NCI-H1105 treated with DMSO at 0.1 percent for 48 hours (cell line): ENCODE measurements around the gene IL18BP.

Experiments
- DNase-seq: peaks from one replicate; lab custom pipeline; 2025; lab: John Stamatoyannopoulos, UW

The IL18BP gene

GRCh38 chr11:72012897-72013721 lies 14.4 kb downstream of the IL18BP start:
- no peak for DNase-seq

GRCh38 chr11:72013765-72014711 lies 15.3 kb downstream of the IL18BP start:
- no peak for DNase-seq

GRCh38 chr11:72014761-72015320 lies 16.1 kb downstream of the IL18BP start:
- DNase-seq, result no peak

- no peak for DNase-seq
Observed at GRCh38 chr11:72015511-72016061, 16.9 kb downstream of the IL18BP start.

- DNase-seq, result no peak
Observed at GRCh38 chr11:72018171-72018570, 19.5 kb downstream of the IL18BP start.

GRCh38 chr11:72023335-72023734 lies 24.6 kb downstream of the IL18BP start:
- no peak for DNase-seq

GRCh38 chr11:72024069-72024754 lies 25.5 kb downstream of the IL18BP start:
- DNase-seq, result no peak

GRCh38 chr11:72026090-72026489 lies 27.4 kb downstream of the IL18BP start:
- DNase-seq, result no peak

GRCh38 chr11:72030472-72031045 lies 31.9 kb downstream of the IL18BP start:
- no peak for DNase-seq

GRCh38 chr11:72036687-72037086 lies 38.0 kb downstream of the IL18BP start:
- DNase-seq, result no peak

GRCh38 chr11:72037554-72038311 lies 39.0 kb downstream of the IL18BP start:
- DNase-seq, result peak; percentile 97

- peak; percentile 57 for DNase-seq
Observed at GRCh38 chr11:72038491-72038890, 39.8 kb downstream of the IL18BP start.

- DNase-seq, result no peak
Observed at GRCh38 chr11:72039031-72039855, 40.5 kb downstream of the IL18BP start.

- DNase-seq, result peak; percentile 9
Observed at GRCh38 chr11:72039856-72040401, 41.2 kb downstream of the IL18BP start.

GRCh38 chr11:72040491-72041363 lies 42.0 kb downstream of the IL18BP start:
- DNase-seq, result peak; percentile 96

- DNase-seq, result peak; percentile 82
Observed at GRCh38 chr11:72041364-72042063, 42.8 kb downstream of the IL18BP start.

- DNase-seq, result no peak
Observed at GRCh38 chr11:72042064-72042745, 43.5 kb downstream of the IL18BP start.
